Activated naive CD8-positive, alpha-beta T cell treated with anti-CD3 and anti-CD28 coated beads, Interleukin-2, amount 50 U/mL, for 16 hours (primary cell): ENCODE data around the gene VPS41.

ENCODE experiments used
- DNase-seq: peaks from one replicate; pipeline ENCODE4 v3.0.0-alpha.2; 2020; ENCODE audit warnings: low read depth, low spot score

VPS41 gene

DNA sequence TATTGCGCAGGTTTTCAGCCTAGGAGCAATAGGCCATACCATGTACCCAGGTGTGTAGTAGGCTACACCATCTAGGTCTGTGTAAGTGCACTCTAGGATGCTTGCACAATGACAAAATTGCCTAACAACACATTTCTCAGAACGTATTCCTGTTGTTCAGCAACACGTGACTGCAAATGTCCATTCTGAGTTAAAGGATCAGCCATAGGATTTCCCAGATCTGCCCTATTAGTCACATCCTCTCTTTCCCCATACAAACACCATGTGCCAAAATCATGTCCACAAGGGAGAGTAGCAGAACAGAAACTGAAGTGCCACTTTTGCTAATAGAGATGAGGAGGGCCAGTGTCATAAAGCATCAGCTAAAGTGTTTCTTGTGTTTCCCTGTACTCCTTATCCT, 235.2 kb downstream of the VPS41 start:
- DNase-seq = no peak
